Type B pancreatic cell (in vitro differentiated cells): ENCODE measurements around the gene CDC42SE1. TPM values are rescaled to one million over a fixed set of nuclear protein-coding genes. Genes with fewer than 3 reads are reported as not detected.

Experiments used
- DNase-seq: peaks from one replicate; pipeline ENCODE4 v3.0.0; 2021; ENCODE audit warnings: mixed read lengths; ENCODE audit not compliant: unreplicated experiment; ENCODE audit errors: extremely low spot score
- H3K27ac Mint-ChIP-seq: 2 replicates; pipeline ENCODE4 v1.8.0; 2021; ENCODE audit warnings: mild to moderate bottlenecking, mixed read lengths
- H3K27me3 Mint-ChIP-seq: 2 replicates; pipeline ENCODE4 v1.8.0; 2021; ENCODE audit warnings: mixed read lengths
- H3K36me3 Mint-ChIP-seq: 2 replicates; pipeline ENCODE4 v1.8.0; 2021; ENCODE audit warnings: mixed read lengths
- H3K4me1 Mint-ChIP-seq: one replicate; pipeline ENCODE4 v1.8.0; 2021; ENCODE audit warnings: mixed read lengths; ENCODE audit not compliant: unreplicated experiment
- H3K4me3 Mint-ChIP-seq: 2 replicates; pipeline ENCODE4 v1.8.0; 2021; ENCODE audit warnings: mild to moderate bottlenecking, mixed read lengths
- H3K9me3 Mint-ChIP-seq: 2 replicates; pipeline ENCODE4 v1.8.0; 2021; ENCODE audit warnings: mixed read lengths
- total RNA-seq: library from RNA; stranded (reverse); gene quantifications from 2 replicates; pipeline ENCODE4 v1.2.1, GENCODE V29; 2021; ENCODE audit warnings: low replicate concordance
- TF ChIP-seq, protein P1 (sequence below): fragments of 200-600 bp; sonication (generic); conservative IDR thresholded peaks from 2 replicates; pipeline ENCODE4 v1.5.0; 2021; ENCODE audit warnings: antibody characterized with exemption, mild to moderate bottlenecking

The CDC42SE1 gene
- total RNA-seq, 1 donor from 2014 or later: 109 TPM

DNA sequence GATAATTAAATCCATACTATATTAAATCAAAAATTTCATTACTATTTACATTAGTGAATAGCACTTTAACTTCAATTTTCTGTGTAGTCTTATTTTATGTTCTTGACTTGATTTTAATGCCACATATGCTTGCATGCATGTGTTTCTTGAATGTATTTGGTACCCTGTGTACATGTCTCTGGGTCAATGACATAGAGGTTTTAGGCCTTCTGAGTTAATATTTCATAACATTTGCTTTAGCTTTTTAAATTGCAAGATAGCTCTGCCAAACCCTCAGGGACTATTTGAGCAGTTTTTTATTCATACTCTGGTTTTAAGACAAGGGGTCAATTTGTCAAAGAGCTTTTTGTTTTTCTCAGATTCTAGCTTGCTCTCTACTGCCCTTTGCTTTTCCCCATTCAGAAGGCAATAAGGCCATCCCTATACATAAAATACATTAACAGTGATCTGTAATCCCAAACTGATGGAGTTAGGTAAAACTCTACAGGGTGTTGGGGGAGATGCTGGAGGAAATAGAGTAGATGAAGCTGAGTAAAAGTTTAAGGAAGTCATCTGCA, 5.7 kb upstream of the CDC42SE1 start:
- no peak overlapping the region for H3K4me3 Mint-ChIP-seq
- no peak overlapping the region for H3K27ac Mint-ChIP-seq
- TF ChIP-seq, protein P1, sequence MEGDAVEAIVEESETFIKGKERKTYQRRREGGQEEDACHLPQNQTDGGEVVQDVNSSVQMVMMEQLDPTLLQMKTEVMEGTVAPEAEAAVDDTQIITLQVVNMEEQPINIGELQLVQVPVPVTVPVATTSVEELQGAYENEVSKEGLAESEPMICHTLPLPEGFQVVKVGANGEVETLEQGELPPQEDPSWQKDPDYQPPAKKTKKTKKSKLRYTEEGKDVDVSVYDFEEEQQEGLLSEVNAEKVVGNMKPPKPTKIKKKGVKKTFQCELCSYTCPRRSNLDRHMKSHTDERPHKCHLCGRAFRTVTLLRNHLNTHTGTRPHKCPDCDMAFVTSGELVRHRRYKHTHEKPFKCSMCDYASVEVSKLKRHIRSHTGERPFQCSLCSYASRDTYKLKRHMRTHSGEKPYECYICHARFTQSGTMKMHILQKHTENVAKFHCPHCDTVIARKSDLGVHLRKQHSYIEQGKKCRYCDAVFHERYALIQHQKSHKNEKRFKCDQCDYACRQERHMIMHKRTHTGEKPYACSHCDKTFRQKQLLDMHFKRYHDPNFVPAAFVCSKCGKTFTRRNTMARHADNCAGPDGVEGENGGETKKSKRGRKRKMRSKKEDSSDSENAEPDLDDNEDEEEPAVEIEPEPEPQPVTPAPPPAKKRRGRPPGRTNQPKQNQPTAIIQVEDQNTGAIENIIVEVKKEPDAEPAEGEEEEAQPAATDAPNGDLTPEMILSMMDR: no peak
- peaks cover 20% of the 10 kb centered on the region for H3K4me1 Mint-ChIP-seq
- no peak for DNase-seq
- no peaks in the 10 kb centered on the region for H3K9me3 Mint-ChIP-seq
- no peaks in the 10 kb centered on the region for H3K27me3 Mint-ChIP-seq
- H3K36me3 Mint-ChIP-seq: peaks cover 12% of the 10 kb centered on the region

DNA sequence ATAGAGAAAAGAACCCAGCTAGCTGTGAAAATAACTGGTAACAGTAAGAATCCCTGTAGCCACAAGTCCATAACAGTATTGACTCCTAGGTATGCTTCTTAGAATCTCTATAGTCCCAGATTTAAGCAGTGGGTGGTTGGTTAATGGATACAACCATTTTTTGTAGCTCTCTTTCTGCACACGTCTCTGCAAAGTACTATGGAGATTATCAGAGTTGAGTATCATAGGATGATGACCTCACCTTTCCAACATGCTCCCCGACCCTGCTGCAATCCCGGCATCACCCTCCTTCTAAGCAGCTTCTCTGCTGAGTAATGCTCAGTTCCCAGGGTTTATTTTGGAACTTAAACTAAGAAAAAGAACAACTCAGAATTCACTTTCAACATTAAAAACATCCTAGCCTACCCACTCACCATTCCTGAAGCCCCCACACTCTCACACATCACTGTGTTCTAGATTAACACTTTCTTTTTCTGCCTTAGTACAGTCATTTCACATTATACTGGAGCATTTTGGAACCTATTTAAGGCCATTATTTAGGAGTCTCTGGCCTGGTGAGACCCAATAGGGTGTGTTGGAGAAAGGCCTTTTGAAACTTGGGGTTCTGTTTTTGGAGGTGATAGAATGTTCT, 3.4 kb upstream of the CDC42SE1 start:
- Mint-ChIP-seq H3K27ac (peak overlapping the region; percentile 73), H3K4me3 (peak overlapping the region; percentile 63), H3K9me3 (no peaks in the 10 kb centered on the region), H3K27me3 (no peaks in the 10 kb centered on the region), H3K4me1 (peaks cover 18% of the 10 kb centered on the region), H3K36me3 (peaks cover 9% of the 10 kb centered on the region)
- TF ChIP-seq, protein P1: no peak
- no peak for DNase-seq

- peaks cover 12% of the 10 kb centered on the region for H3K36me3 Mint-ChIP-seq
- no peaks in the 10 kb centered on the region for H3K9me3 Mint-ChIP-seq
- no peaks in the 10 kb centered on the region for H3K27me3 Mint-ChIP-seq
- TF ChIP-seq, protein P1: no peak
- peak overlapping the region; percentile 33 for H3K27ac Mint-ChIP-seq
- DNase-seq: no peak
- H3K4me1 Mint-ChIP-seq: peaks cover 28% of the 10 kb centered on the region
- H3K4me3 Mint-ChIP-seq: peak overlapping the region; percentile 88
These were observed 2.3 kb upstream of the CDC42SE1 start for GRCh38 chr1:151061704-151062103.

DNA sequence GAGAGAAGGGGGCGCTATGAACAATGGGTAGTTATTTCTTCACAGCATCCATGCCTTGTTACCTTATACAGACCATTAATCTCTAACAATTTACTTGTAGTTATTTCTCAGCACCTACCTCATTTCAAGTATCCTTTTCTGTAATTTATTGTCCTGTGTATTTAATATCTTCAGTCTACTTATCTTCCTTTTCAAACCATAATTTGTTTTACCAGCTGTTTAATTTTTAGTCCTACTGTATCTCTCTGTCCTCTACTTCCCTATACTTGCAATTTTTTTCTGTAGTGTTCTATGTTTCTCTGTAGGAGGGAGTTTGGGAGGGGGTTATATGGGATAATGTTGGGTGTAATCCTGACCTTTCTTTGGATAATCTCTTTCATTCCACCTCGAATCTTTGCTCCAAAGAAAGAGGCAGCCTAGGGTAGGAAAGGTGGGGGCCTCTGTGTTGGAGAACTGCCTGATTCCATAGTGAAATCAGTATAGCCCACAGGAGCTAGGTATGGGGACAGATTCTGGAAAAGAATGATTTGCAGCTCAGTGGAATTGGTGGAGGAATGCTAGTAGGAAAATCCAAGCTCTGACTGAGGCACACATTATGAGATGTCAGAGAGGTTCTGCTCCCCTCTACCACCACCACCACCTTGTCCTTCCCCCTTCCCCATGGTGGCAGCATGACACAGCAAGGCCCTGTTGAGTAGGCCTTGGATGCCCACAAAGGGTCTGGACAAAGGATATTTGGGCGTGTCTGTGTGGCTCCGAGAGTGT, 1.4 kb upstream of the CDC42SE1 start:
- Mint-ChIP-seq H3K36me3 (peaks cover 18% of the 10 kb centered on the region), H3K9me3 (no peaks in the 10 kb centered on the region), H3K4me1 (peaks cover 36% of the 10 kb centered on the region), H3K4me3 (peak overlapping the region; percentile 88), H3K27me3 (no peaks in the 10 kb centered on the region), H3K27ac (peak overlapping the region; percentile 79)
- DNase-seq: no peak
- TF ChIP-seq, protein P1: no peak

- Mint-ChIP-seq H3K27me3 (no peaks in the 10 kb centered on the region), H3K36me3 (peaks cover 16% of the 10 kb centered on the region), H3K4me3 (peak within 1 kb of the TSS; percentile 88), H3K9me3 (no peaks in the 10 kb centered on the region), H3K27ac (peak within 1 kb of the TSS; percentile 79), H3K4me1 (peaks cover 38% of the 10 kb centered on the region)
- peak; percentile 76 for DNase-seq
- TF ChIP-seq, protein P1: no peak
These were observed 710 bp upstream of the CDC42SE1 start, which contains the start of gene MLLT11 for GRCh38 chr1:151060007-151060656. Gene MLLT11 (plus strand): TSS chr1:151060397. CDS start chr1:151067225, 6,828 bp downstream.
